ENCODE data around the gene SIX6.

Gene SIX6

GRCh38 chr14:60490270-60490669 is 18.7 kb upstream of the SIX6 start:
- H3K9me2 ChIP-seq (ENCODE audit: low read depth, low read length), result no peaks in the 10 kb centered on the region
- H3F3A ChIP-seq (ENCODE audit: insufficient read depth, low read length), result no peaks in the 10 kb centered on the region
- no peak overlapping the region for H2AFZ ChIP-seq (ENCODE audit: low read length)
- no peak overlapping the region for H3K4me3 ChIP-seq (ENCODE audit: low read depth, low read length, poor library complexity, severe bottlenecking)
- TF ChIP-seq CTCF (IDR thresholded peaks at IDR 0.05; ENCODE audit: low read length), result no peak
- TF ChIP-seq EZH2 (IDR thresholded peaks at IDR 0.05; ENCODE audit: borderline replicate concordance, low read length), result no peak
- no peaks in the 10 kb centered on the region for H4K20me1 ChIP-seq (ENCODE audit: insufficient read depth, low read length)
- no peak overlapping the region for H3K4me2 ChIP-seq (ENCODE audit: low read length)
- no peak overlapping the region for H3K27ac ChIP-seq (ENCODE audit: low read depth, low read length, poor library complexity, severe bottlenecking)
- no peaks in the 10 kb centered on the region for H3K79me2 ChIP-seq (ENCODE audit: insufficient read depth, low read length)
- no peaks in the 10 kb centered on the region for H3K4me1 ChIP-seq (ENCODE audit: insufficient read depth, low read length, severe bottlenecking)
- H3K27me3 ChIP-seq (ENCODE audit: insufficient read depth, low read length), result no peaks in the 10 kb centered on the region
- no peak overlapping the region for H3K9ac ChIP-seq (ENCODE audit: low read length)
- no peaks in the 10 kb centered on the region for H3K9me3 ChIP-seq (ENCODE audit: low read length)
- H3K36me3 ChIP-seq (ENCODE audit: insufficient read depth, low read length), result no peaks in the 10 kb centered on the region

- no peaks in the 10 kb centered on the region for H3K36me3 ChIP-seq (ENCODE audit: insufficient read depth, low read length)
- no peaks in the 10 kb centered on the region for H3K9me3 ChIP-seq (ENCODE audit: low read length)
- H3K27ac ChIP-seq (ENCODE audit: low read depth, low read length, poor library complexity, severe bottlenecking), result no peak overlapping the region
- no peaks in the 10 kb centered on the region for H3K79me2 ChIP-seq (ENCODE audit: insufficient read depth, low read length)
- no peaks in the 10 kb centered on the region; the same call in 1 of the 2 replicates for H3K27me3 ChIP-seq (ENCODE audit: insufficient read depth, low read length)
- no peak overlapping the region for H3K4me2 ChIP-seq (ENCODE audit: low read length)
- H2AFZ ChIP-seq (ENCODE audit: low read length), result no peak overlapping the region
- no peak overlapping the region for H3K9ac ChIP-seq (ENCODE audit: low read length)
- H4K20me1 ChIP-seq (ENCODE audit: insufficient read depth, low read length), result no peaks in the 10 kb centered on the region
- H3F3A ChIP-seq (ENCODE audit: insufficient read depth, low read length), result no peaks in the 10 kb centered on the region
- TF ChIP-seq EZH2 (IDR thresholded peaks at IDR 0.05; ENCODE audit: borderline replicate concordance, low read length) (no peak), CTCF (IDR thresholded peaks at IDR 0.05; ENCODE audit: low read length) (no peak)
- no peaks in the 10 kb centered on the region for H3K9me2 ChIP-seq (ENCODE audit: low read depth, low read length)
- H3K4me3 ChIP-seq (ENCODE audit: low read depth, low read length, poor library complexity, severe bottlenecking), result no peak overlapping the region
- no peaks in the 10 kb centered on the region for H3K4me1 ChIP-seq (ENCODE audit: insufficient read depth, low read length, severe bottlenecking)
Observed at GRCh38 chr14:60495946-60496345, 13.0 kb upstream of the SIX6 start.

GRCh38 chr14:60502541-60502940 is 6.4 kb upstream of the SIX6 start:
- Histone ChIP-seq H3K4me1 (ENCODE audit: insufficient read depth, low read length, severe bottlenecking) (no peaks in the 10 kb centered on the region), H3K9ac (ENCODE audit: low read length) (no peak overlapping the region), H4K20me1 (ENCODE audit: insufficient read depth, low read length) (no peaks in the 10 kb centered on the region), H3K9me2 (ENCODE audit: low read depth, low read length) (no peaks in the 10 kb centered on the region), H3K9me3 (ENCODE audit: low read length) (no peaks in the 10 kb centered on the region), H3K27ac (ENCODE audit: low read depth, low read length, poor library complexity, severe bottlenecking) (no peak overlapping the region), H2AFZ (ENCODE audit: low read length) (no peak overlapping the region), H3F3A (ENCODE audit: insufficient read depth, low read length) (no peaks in the 10 kb centered on the region), H3K79me2 (ENCODE audit: insufficient read depth, low read length) (no peaks in the 10 kb centered on the region), H3K27me3 (ENCODE audit: insufficient read depth, low read length) (no peaks in the 10 kb centered on the region; the same call in 1 of the 2 replicates), H3K4me3 (ENCODE audit: low read depth, low read length, poor library complexity, severe bottlenecking) (no peak overlapping the region), H3K36me3 (ENCODE audit: insufficient read depth, low read length) (no peaks in the 10 kb centered on the region), H3K4me2 (ENCODE audit: low read length) (no peak overlapping the region)
- TF ChIP-seq EZH2 (IDR thresholded peaks at IDR 0.05; ENCODE audit: borderline replicate concordance, low read length) (no peak), CTCF (IDR thresholded peaks at IDR 0.05; ENCODE audit: low read length) (no peak)

All from OCI-LY1 (cell line).